SW480 (cell line): ENCODE measurements around the gene AADACL3.
"Not testable (repeated sequence)": the region's sequence is repeated elsewhere in the genome, so short reads cannot be mapped to it uniquely, and the experiment has no call there.

Source experiments
- DNase-seq: peaks from one replicate; pipeline ENCODE4 v3.0.0-alpha.2; 2016; ENCODE audit warnings: low spot score

The AADACL3 gene

GRCh38 chr1:12714710-12715475 is 1.0 kb upstream of the AADACL3 start:
- no peak for DNase-seq

GRCh38 chr1:12717301-12717838 is 1.5 kb downstream of the AADACL3 start:
- DNase-seq = no peak

DNA sequence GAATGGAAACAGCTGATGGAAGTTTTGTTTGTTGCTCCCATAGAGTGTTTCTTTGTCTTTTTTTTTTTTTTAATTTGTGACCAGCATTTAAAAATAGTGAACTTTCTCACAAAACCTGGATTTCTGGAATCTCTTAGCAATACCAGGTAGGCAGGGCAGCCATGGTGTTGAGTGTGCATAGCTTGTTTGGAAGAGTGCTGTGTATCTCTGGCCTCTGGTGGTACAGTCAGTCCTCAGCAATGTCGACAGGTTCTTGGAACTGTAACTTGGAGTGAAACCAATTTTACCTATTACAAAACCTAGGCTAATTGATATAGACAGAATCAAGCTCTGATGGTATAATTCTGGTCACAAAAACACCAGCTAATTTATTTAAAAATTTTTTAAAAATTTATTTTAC is 6.7 kb downstream of the AADACL3 start:
- DNase-seq = no peak

GRCh38 chr1:12728391-12728790 is 12.5 kb downstream of the AADACL3 start:
- no peak for DNase-seq

- DNase-seq = no peak
Observed at GRCh38 chr1:12730156-12730555, 14.2 kb downstream of the AADACL3 start.

DNA sequence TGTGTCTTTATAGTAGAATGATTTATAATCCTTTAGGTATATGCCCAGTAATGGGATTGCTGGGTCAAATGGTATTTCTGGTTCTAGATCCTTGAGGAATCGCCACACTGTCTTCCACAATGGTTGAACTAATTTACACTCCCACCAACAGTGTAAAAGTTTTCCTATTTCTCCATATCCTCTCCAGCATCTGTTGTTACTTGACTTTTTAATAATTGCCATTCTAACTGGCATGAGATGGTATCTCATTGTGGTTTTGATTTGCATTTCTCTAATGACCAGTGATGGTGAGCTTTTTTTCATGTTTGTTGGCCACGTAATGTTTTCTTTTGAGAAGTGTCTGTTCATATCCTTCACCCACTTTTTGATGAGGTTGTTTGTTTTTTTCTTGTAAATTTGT is 15.2 kb downstream of the AADACL3 start:
- DNase-seq = not testable (repeated sequence)

DNA sequence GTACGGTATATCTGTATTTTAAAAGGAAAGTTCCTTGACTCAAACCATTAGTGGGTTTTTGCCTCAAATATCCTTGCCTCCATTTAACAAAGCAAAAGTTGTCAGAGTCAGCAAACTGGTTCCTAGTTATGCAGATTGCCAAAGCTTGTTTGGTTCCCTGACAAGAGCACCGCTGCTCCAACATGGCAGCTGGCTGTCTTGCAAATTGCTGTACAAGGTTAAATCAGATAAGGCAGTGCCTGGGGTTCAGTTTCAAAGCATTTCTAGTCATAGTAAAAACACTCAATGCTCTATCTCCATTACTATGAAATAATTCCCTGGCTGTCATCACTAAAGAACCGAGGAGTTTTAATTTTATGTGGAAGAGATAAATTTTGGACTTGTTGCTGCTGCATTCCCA is 18.7 kb downstream of the AADACL3 start:
- DNase-seq = no peak

DNA sequence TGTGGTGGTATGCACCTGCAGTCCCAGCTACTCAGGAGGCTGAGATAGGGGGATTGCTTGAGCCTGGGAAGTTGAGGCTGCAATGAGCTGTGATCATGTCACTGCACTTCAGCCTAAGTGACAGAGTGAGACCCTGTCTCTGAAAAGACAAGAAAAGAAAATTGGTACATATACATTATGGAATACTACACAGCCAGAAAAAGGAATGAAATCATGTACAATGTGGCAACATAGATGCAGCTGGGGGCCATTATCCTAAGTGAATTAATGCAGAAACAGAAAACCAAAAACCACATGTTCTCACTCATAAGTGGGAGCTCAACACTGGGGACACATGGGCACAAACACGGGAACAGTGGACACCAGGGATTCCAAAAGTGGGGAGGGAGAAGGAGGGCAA is 23.0 kb downstream of the AADACL3 start:
- no peak for DNase-seq

DNA sequence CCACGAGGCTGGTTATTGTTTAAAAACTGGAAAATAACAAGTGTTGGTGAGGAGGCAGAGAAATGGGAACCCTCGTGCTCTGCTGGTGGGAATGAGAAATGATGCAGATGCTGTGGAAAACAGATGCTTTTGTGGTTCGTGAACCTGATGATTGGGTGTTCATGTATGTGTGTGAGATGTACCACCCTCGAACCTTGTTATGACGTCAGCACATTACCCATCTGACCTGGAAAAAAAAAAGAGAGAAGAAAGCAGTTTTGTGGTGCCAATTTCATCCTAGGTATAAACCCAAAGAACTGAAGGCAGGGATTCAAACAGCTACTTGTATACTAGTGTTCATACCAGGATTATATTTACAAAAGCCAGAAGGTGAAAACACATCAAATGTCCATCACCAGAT is 23.7 kb downstream of the AADACL3 start:
- no peak for DNase-seq

DNA sequence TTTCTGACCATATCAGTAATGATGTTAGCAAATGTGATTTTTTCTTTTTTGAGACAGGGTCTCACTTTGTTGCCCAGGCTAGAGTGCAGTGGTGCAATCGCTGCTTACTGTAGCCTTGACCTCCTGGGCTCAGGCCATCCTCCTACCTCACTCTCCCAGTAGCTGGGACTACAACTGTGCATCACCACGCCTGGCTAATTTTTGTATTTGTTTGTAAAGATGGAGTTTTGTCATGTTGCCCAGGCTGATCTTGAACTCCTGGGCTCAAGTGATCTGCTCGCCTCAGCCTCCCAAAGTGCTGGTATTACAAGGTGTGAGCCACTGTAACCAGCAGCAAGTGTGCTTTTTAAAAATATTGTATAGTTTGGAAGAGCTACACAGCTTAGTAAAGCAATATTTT is 26.0 kb downstream of the AADACL3 start:
- no peak for DNase-seq

DNA sequence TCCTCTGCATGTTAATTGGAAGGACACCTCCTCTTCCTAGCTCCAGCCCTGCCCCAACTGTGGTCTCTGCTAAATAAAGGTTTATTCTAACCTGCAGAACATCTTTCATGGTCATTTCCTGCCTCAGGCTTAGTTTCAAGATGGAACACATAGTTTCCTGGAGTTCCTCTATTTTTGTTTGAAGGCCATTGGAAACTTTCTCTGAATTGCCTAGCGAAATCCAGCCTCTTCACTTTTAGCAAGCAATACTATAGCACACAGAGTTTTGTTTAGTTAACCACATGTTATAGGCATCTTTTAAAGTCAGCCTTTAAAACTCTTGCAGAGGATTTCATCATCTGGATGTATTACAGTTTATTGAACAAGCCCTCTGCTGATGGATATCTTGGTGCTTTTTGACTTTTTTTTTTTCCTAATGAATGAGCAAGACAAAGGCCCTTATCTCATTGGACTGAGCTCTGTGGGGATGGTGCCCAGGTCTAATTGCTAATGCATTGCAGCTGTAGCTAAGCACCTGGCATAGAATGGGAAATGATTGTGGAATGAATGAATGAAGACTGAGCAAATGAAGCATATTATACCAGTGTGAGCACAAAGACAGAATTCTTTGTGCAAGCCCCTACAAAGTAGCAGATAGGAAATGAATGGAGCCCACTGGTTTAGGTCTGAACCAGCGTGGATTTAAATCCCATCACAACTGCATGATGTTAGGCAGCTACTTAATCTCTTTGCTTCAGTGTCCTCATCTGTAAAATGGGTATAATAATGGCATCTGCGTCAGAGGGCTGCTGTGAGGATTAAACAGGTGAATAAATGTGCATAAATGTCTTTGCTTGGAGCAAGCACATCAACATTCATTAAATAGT is 29.4 kb downstream of the AADACL3 start:
- peak; percentile 78 for DNase-seq

DNA sequence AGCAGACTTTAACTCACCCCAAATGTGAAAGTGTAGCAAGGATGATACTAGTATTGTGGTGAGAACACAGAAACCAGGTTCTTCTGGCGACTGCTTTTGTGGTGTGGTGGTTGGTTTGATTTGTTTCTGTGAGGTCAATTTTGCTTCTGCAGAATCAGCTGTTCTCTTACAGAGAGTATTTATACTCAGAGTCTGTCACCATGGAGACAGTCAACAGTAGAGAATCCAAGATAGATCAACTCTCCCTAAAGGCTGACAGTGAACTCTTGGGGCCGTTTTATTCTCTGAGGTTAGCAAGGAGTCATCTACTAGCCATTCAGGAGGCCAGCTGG is 30.0 kb downstream of the AADACL3 start, which contains the start of gene CFAP107:
Gene CFAP107, plus strand, starts transcription at position 209 of the 332 bp plus-strand sequence. CDS start 231 bp downstream, outside the sequence.
- DNase-seq = peak; percentile 43

DNA sequence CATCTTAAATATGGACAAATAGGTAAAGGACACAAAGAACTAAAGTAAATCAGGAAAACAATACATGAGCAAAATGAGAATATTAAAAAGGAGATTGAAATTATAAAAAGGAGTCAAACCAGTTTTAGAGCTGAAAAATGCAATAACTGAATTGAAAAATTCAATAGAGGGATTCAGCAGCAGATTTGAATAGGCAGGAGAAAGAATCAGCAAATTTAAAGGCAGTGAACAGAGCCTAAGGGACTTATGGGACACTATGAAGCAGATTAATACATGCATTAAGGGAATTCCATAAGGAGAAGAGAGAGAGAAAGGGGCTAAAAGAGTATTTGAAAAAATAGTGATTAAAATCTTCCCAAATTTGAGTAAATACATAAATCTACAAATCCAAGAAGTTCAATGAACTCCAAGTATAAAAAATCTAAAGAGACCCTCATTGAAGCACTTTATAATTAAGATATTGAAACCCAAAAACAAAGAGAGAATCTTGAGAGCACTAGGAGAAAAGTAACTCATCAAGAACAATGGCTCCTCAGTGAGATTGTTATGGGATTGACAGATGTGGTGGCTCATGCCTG is 33.0 kb downstream of the AADACL3 start:
- DNase-seq = no peak

DNA sequence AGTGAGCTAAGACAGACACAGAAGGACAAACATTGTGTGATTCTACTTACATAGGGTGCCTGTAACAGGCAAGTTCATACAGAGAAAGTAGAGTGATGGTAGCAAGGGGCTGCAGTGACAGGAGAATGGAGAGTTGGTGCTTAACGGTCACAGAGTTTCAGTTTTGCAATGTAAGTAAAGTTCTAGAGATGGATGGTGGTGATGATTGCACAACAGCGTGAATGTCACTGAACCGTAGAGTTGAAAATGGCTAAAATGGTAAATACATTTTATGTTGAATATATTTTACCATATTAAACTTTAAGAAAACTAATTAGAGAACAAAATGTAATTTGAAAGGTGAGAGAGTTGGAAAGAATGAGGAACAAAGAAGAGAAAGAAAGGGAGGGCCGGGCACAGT is 38.8 kb downstream of the AADACL3 start:
- no peak for DNase-seq

GRCh38 chr1:12756273-12756672 is 40.4 kb downstream of the AADACL3 start:
- DNase-seq = no peak

DNA sequence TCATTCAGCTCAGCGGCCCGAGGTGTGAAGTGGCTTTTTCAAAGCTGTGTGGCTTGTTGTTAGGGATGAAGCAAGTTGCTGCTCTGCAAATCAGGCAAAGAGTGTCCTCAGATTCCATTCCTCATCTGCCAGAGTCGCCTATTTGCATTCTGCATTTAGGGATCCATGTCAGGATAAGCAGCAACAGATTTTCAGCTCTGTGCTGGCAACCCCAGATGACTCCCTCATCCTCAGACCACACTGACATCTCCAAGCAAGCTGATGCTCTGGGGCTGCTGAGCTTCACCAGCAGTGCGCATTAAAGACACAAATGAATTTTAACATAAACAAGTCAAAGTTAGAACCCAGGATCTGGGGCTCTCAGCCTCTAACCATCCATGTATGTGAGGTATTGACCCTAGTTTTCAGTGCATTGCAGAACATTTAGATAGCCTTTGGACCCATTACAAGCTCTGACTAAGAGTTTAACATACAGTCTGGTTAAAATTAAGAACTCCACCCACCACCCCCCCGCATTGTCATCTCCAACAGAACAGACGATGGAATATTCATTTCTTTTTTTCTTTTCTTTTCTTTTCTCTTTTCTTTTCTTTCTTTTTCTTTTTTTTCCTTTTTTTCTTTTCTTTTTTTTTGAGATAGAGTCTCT is 41.0 kb downstream of the AADACL3 start:
- DNase-seq = no peak

GRCh38 chr1:12757836-12758235 is 41.9 kb downstream of the AADACL3 start:
- DNase-seq = no peak

GRCh38 chr1:12760256-12760795 is 44.4 kb downstream of the AADACL3 start:
- no peak for DNase-seq

GRCh38 chr1:12761781-12762180 is 45.9 kb downstream of the AADACL3 start:
- DNase-seq = no peak

DNA sequence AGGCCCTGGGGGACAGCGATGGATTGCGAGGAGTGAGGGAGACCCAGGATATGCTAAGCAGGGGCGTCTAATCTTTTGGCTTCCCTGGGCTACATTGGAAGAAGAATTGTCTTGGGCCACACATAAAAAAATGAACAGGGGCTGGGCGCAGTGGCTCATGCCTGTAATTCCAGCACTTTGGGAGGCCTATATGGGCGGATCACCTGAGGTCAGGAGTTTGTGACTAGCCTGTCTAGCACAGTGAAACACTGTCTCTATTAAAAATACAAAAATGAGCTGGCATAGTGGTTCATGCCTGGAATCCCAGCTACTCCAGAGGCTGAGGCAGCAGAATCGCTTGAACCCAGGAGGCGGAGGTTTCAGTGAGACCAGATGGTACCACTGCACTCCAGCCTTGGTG is 46.9 kb downstream of the AADACL3 start:
- DNase-seq = no peak

GRCh38 chr1:12763479-12763878 is 47.6 kb downstream of the AADACL3 start:
- DNase-seq = no peak

DNA sequence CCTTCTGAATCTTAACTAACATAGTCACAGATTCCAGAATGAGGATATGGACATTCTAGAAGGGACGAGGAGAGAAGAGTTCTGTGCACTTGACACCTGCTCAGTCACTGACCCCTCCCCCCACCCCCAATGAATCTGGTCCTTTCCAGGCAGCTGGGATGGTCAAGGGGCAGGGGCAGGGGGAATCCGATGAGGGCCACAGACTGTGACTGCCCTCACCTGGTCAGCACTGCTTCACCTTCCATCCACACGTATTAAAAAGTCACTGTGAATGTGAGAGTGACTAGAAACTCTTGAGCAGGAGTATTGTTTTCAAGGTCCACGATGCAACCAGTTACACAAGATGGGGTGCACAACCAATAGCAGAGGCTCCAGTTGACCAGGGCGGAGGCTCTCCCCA is 48.1 kb downstream of the AADACL3 start:
- DNase-seq = no peak
